Liver (tissue), 9 donors: ENCODE data around the gene KHNYN. TPM values are rescaled to one million over a fixed set of nuclear protein-coding genes. Genes with fewer than 3 reads are reported as not detected.

Experiments used
- DNase-seq: peaks from one replicate; pipeline ENCODE4 v3.0.0-alpha.2; 2017; ENCODE audit warnings: low spot score
- H3K27ac ChIP-seq, 2 donors: one replicate each; pipeline ENCODE4 v1.7.0; 2013; ENCODE audit warnings: inconsistent platforms in 2 of 2, low read length in 2 of 2, control low read depth in 1 of 2, low read depth in 1 of 2, mild to moderate bottlenecking in 1 of 2
- H3K27me3 ChIP-seq, 4 donors: one replicate each; pipeline versions ENCODE4 v1.6.1 to v1.7.0; 2013; ENCODE audit warnings: low read length in 3 of 4, inconsistent platforms in 1 of 4, mild to moderate bottlenecking in 1 of 4, moderate library complexity in 1 of 4; ENCODE audit not compliant: control insufficient read depth in 4 of 4, insufficient read depth in 4 of 4
- H3K36me3 ChIP-seq, 4 donors: one replicate each; pipeline versions ENCODE4 v1.6.1 to v1.7.0; 2013; ENCODE audit warnings: low read length in 3 of 4, mild to moderate bottlenecking in 3 of 4, low read depth in 1 of 4, moderate library complexity in 1 of 4; ENCODE audit not compliant: control insufficient read depth in 4 of 4, insufficient read depth in 3 of 4
- H3K4me1 ChIP-seq, 4 donors: one replicate each; pipeline versions ENCODE4 v1.6.1 to v1.7.0; 2013; ENCODE audit warnings: low read length in 3 of 4, mild to moderate bottlenecking in 3 of 4, moderate library complexity in 1 of 4; ENCODE audit not compliant: control insufficient read depth in 4 of 4, insufficient read depth in 4 of 4
- H3K4me3 ChIP-seq, 3 donors: one replicate each; pipeline versions ENCODE4 v1.6.1 to v1.7.0; 2013; ENCODE audit warnings: low read length in 3 of 3, control low read depth in 1 of 3, low read depth in 1 of 3, mild to moderate bottlenecking in 1 of 3
- H3K9ac ChIP-seq, 2 donors: one replicate each; pipeline ENCODE4 v1.7.0; 2013; ENCODE audit warnings: low read length in 2 of 2, mild to moderate bottlenecking in 2 of 2, moderate library complexity in 2 of 2, control low read depth in 1 of 2, low read depth in 1 of 2
- H3K9me3 ChIP-seq, 4 donors: one replicate each; pipeline versions ENCODE4 v1.6.1 to v1.7.0; 2013; ENCODE audit warnings: low read length in 3 of 4; ENCODE audit not compliant: control insufficient read depth in 4 of 4
- EGR1 ChIP-seq, 2 donors: IDR thresholded peaks; 2 replicates each; pipeline ENCODE4 v1.6.1; 2016 to 2018; ENCODE audit warnings: antibody characterized with exemption in 2 of 2, low read depth in 2 of 2
- FOXA1 ChIP-seq: IDR thresholded peaks from 2 replicates; pipeline ENCODE4 v1.6.1; 2016; ENCODE audit warnings: antibody characterized with exemption
- FOXA2 ChIP-seq: IDR thresholded peaks from 2 replicates; pipeline ENCODE4 v1.6.1; 2016; ENCODE audit warnings: antibody characterized with exemption
- GABPA ChIP-seq, 2 donors: IDR thresholded peaks in 1 of 2; conservative IDR thresholded peaks in 1 of 2; 2 replicates each; pipeline ENCODE4 v1.6.1; 2016; ENCODE audit warnings: antibody characterized with exemption in 2 of 2, mild to moderate bottlenecking in 1 of 2, moderate library complexity in 1 of 2
- HNF4A ChIP-seq, 2 donors: conservative IDR thresholded peaks; 2 replicates each; pipeline ENCODE4 v1.6.1; 2016; ENCODE audit warnings: antibody characterized with exemption in 2 of 2, mild to moderate bottlenecking in 2 of 2
- HNF4G ChIP-seq: IDR thresholded peaks from 2 replicates; pipeline ENCODE4 v1.6.1; 2016; ENCODE audit warnings: antibody characterized with exemption
- JUND ChIP-seq, 2 donors: IDR thresholded peaks; 2 replicates each; pipeline ENCODE4 v1.6.1; 2016; ENCODE audit warnings: antibody characterized with exemption in 2 of 2
- MAX ChIP-seq: IDR thresholded peaks from 2 replicates; pipeline ENCODE4 v1.6.1; 2016; ENCODE audit warnings: antibody characterized with exemption
- NR2F2 ChIP-seq: IDR thresholded peaks from 2 replicates; pipeline ENCODE4 v1.6.1; 2016; ENCODE audit warnings: antibody characterized with exemption
- RAD21 ChIP-seq, 2 donors: IDR thresholded peaks; 2 replicates each; pipeline ENCODE4 v1.6.1; 2016; ENCODE audit warnings: antibody characterized with exemption in 2 of 2, mild to moderate bottlenecking in 2 of 2
- REST ChIP-seq: IDR thresholded peaks from 2 replicates; pipeline ENCODE4 v1.6.1; 2016; ENCODE audit warnings: antibody characterized with exemption, mild to moderate bottlenecking
- RXRA ChIP-seq, 2 donors: IDR thresholded peaks; 2 replicates each; pipeline ENCODE4 v1.6.1; 2017 to 2018; ENCODE audit warnings: antibody characterized with exemption in 2 of 2, mild to moderate bottlenecking in 1 of 2
- SP1 ChIP-seq: IDR thresholded peaks from 2 replicates; pipeline ENCODE4 v1.6.1; 2018; ENCODE audit warnings: antibody characterized with exemption, mild to moderate bottlenecking
- TAF1 ChIP-seq: conservative IDR thresholded peaks from 2 replicates; pipeline ENCODE4 v1.6.1; 2016; ENCODE audit warnings: antibody characterized with exemption, mild to moderate bottlenecking
- YY1 ChIP-seq: IDR thresholded peaks from 2 replicates; pipeline ENCODE4 v1.6.1; 2016; ENCODE audit warnings: antibody characterized with exemption, mild to moderate bottlenecking
- ZBTB33 ChIP-seq: IDR thresholded peaks from 2 replicates; pipeline ENCODE4 v1.6.1; 2016; ENCODE audit warnings: antibody characterized with exemption
- WGBS: extraction: QIAGEN DNeasy Blood & Tissue Kit; methylation state at CpG from one replicate; pipeline ENCODE4 v1.1.7; 2013; 5-methylcytosine and 5-hydroxymethylcytosine counted together
- polyA plus RNA-seq, 2 donors: library from polyadenylated mRNA; stranded (reverse) in 1 of 2; unstranded in 1 of 2; fragments of 200-250 nt in 1 of 2; fragments of >200 nt in 1 of 2; fragmentation: Nextera tagmentation in 1 of 2; extraction: Ambion mirVana in 1 of 2; gene quantifications; one replicate each; pipeline versions ENCODE4 v1.2.1 to v1.2.3, GENCODE V29; 2013 to 2015
- total RNA-seq, 2 donors: library from RNA; depleted of rRNA; stranded (reverse); fragments of >200 nt; gene quantifications; one replicate each; pipeline ENCODE4 v1.2.3, GENCODE V29; 2014
- TF ChIP-seq, protein P1 (sequence below): IDR thresholded peaks from 2 replicates; pipeline ENCODE4 v1.6.1; 2016; ENCODE audit warnings: antibody characterized with exemption
- TF ChIP-seq, protein P2 (sequence below): fragments of 150-350 bp; IDR thresholded peaks from 2 replicates; pipeline ENCODE4 v1.5.1; 2017; ENCODE audit warnings: improper control_type of control experiment, low read depth, low read length; ENCODE audit not compliant: missing input control
- donor health status: healthy.
- donor health status: healthy.
- donor health status: healthy.
- donor health status: healthy.
- donor health status: healthy.

KHNYN gene
- total and polyA plus RNA-seq, 4 donors, result 3.0 to 40.3 (median 24.6) TPM

GRCh38 chr14:24438223-24439097 is 8.7 kb downstream of the KHNYN start:
- Histone ChIP-seq H3K9me3 (no peaks in the 10 kb centered on the region), H3K27ac (no peak overlapping the region), H3K4me3 (no peak overlapping the region), H3K36me3 (peaks cover 8 to 46% (median 36%) of the 10 kb centered on the region in 4 donors), H3K27me3 (no peaks in the 10 kb centered on the region), H3K4me1 (peaks cover 5 to 52% (median 33%) of the 10 kb centered on the region in 4 donors), H3K9ac (no peak overlapping the region)
- TF ChIP-seq MAX (no peak), HNF4G (no peak), FOXA2 (no peak), FOXA1 (no peak), RAD21 (IDR thresholded peaks at IDR 0.05) (no peak), RXRA (IDR thresholded peaks at IDR 0.05) (no peak), JUND (IDR thresholded peaks at IDR 0.05) (no peak), YY1 (no peak), HNF4A (conservative IDR thresholded peaks at IDR 0.05) (no peak), TAF1 (no peak), NR2F2 (no peak), GABPA (IDR thresholded peaks at IDR 0.05 in 1 of 2, conservative IDR thresholded peaks at IDR 0.05 in 1 of 2) (no peak), EGR1 (IDR thresholded peaks at IDR 0.05; ENCODE audit: low read depth in 2 of 2) (no peak), REST (no peak), ZBTB33 (no peak), SP1 (no peak)
- TF ChIP-seq, protein P1, sequence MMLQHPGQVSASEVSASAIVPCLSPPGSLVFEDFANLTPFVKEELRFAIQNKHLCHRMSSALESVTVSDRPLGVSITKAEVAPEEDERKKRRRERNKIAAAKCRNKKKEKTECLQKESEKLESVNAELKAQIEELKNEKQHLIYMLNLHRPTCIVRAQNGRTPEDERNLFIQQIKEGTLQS, result no peak
- TF ChIP-seq, protein P2, sequence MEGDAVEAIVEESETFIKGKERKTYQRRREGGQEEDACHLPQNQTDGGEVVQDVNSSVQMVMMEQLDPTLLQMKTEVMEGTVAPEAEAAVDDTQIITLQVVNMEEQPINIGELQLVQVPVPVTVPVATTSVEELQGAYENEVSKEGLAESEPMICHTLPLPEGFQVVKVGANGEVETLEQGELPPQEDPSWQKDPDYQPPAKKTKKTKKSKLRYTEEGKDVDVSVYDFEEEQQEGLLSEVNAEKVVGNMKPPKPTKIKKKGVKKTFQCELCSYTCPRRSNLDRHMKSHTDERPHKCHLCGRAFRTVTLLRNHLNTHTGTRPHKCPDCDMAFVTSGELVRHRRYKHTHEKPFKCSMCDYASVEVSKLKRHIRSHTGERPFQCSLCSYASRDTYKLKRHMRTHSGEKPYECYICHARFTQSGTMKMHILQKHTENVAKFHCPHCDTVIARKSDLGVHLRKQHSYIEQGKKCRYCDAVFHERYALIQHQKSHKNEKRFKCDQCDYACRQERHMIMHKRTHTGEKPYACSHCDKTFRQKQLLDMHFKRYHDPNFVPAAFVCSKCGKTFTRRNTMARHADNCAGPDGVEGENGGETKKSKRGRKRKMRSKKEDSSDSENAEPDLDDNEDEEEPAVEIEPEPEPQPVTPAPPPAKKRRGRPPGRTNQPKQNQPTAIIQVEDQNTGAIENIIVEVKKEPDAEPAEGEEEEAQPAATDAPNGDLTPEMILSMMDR, result no peak
- WGBS, result 66% methylated on average over 9 of the region's 9 CpGs
- no peak for DNase-seq
